Endodermal cell (in vitro differentiated cells): Measurements from ENCODE around the gene EPHB1. TPM values are rescaled to one million over a fixed set of nuclear protein-coding genes. Genes with fewer than 3 reads are reported as not detected.

ENCODE experiments used
- DNase-seq: peaks from one replicate; pipeline ENCODE4 v3.0.0-alpha.2; 2017
- H3K27ac ChIP-seq: 2 replicates; pipeline ENCODE4 v1.5.1; 2013; ENCODE audit warnings: mild to moderate bottlenecking, low read depth, low read length, moderate library complexity
- H3K27me3 ChIP-seq: 2 replicates; pipeline ENCODE4 v1.6.1; 2013; ENCODE audit warnings: mild to moderate bottlenecking, low read length, moderate library complexity; ENCODE audit not compliant: insufficient read depth, control insufficient read depth, poor library complexity, severe bottlenecking
- H3K36me3 ChIP-seq: 2 replicates; pipeline ENCODE4 v1.7.0; 2013; ENCODE audit warnings: mild to moderate bottlenecking, low read length, moderate library complexity; ENCODE audit not compliant: control insufficient read depth, insufficient read depth
- H3K4me1 ChIP-seq: one replicate; pipeline ENCODE4 v1.7.0; 2013; ENCODE audit warnings: low read length; ENCODE audit not compliant: control insufficient read depth, insufficient read depth
- H3K4me3 ChIP-seq: 2 replicates; pipeline ENCODE4 v1.5.1; 2013; ENCODE audit warnings: mild to moderate bottlenecking, low read length, moderate library complexity
- H3K9ac ChIP-seq: 2 replicates; pipeline ENCODE4 v1.6.1; 2013; ENCODE audit warnings: mild to moderate bottlenecking, low read length, moderate library complexity; ENCODE audit not compliant: poor library complexity, severe bottlenecking; ENCODE audit errors: extremely low read depth
- H3K9me3 ChIP-seq: 2 replicates; pipeline ENCODE4 v1.6.1; 2013; ENCODE audit warnings: mild to moderate bottlenecking, low read length, moderate library complexity; ENCODE audit not compliant: control insufficient read depth
- H3K27ac Mint-ChIP-seq: 2 replicates; pipeline ENCODE4 v1.8.0; 2020; ENCODE audit warnings: mixed read lengths
- H3K27me3 Mint-ChIP-seq: 2 replicates; pipeline ENCODE4 v1.8.0; 2021; ENCODE audit warnings: mild to moderate bottlenecking, mixed read lengths; ENCODE audit not compliant: insufficient read depth
- H3K36me3 Mint-ChIP-seq: 2 replicates; pipeline ENCODE4 v1.8.0; 2020; ENCODE audit warnings: low read depth, mixed read lengths
- H3K4me1 Mint-ChIP-seq: 2 replicates; pipeline ENCODE4 v1.8.0; 2020; ENCODE audit warnings: mixed read lengths
- H3K4me3 Mint-ChIP-seq: 2 replicates; pipeline ENCODE4 v1.8.0; 2020; ENCODE audit warnings: mild to moderate bottlenecking, moderate library complexity, mixed read lengths
- H3K9me3 Mint-ChIP-seq: 2 replicates; pipeline ENCODE4 v1.8.0; 2020; ENCODE audit warnings: mild to moderate bottlenecking, mixed read lengths
- CTCF ChIP-seq: fragments of 200-600 bp; sonication (generic); conservative IDR thresholded peaks from 2 replicates; pipeline ENCODE4 v1.5.0; 2021; ENCODE audit warnings: antibody characterized with exemption, mild to moderate bottlenecking
- WGBS, 2 experiments: methylation state at CpG; one replicate each; pipeline versions ENCODE4 v1.1.5 to v1.1.7; 2013; ENCODE audit warnings: missing lambda C conversion rate in 2 of 2, mixed read lengths in 1 of 2; ENCODE audit not compliant: insufficient coverage in 1 of 2, insufficient read length in 1 of 2; 5-methylcytosine and 5-hydroxymethylcytosine counted together
- total RNA-seq, 2 donors: library from RNA; stranded (reverse); fragmentation: NEBNext Ultra II Directional in 1 of 2; extraction: Animal tissue kit (Norgen Biotek cat#: 25700) in 1 of 2; gene quantifications; 2 replicates in 1 of 2; 3 replicates in 1 of 2; pipeline ENCODE4 v1.2.1, GENCODE V29; 2021

EPHB1 gene
- total RNA-seq, 2 donors from 2014 or later: 2.9 to 3.6 TPM

GRCh38 chr3:135072431-135072830 is 277.4 kb downstream of the EPHB1 start:
- Histone ChIP-seq H3K4me1 (peaks cover 5% of the 10 kb centered on the region), H3K36me3 (no peaks in the 10 kb centered on the region), H3K27ac (no peak overlapping the region), H3K4me3 (no peak overlapping the region), H3K9ac (no peak overlapping the region), H3K27me3 (no peaks in the 10 kb centered on the region), H3K9me3 (peaks cover 11% of the 10 kb centered on the region)
- Mint-ChIP-seq H3K4me1 (peaks cover 4% of the 10 kb centered on the region), H3K36me3 (no peaks in the 10 kb centered on the region), H3K27ac (no peak overlapping the region), H3K27me3 (peaks cover 10% of the 10 kb centered on the region), H3K4me3 (no peak overlapping the region), H3K9me3 (peaks cover 24% of the 10 kb centered on the region)
- 77 to 92% methylated on average over 2 to 5 of the region's 5 CpGs for WGBS, 2 experiments
- DNase-seq: no peak
- no peak for TF ChIP-seq CTCF

DNA sequence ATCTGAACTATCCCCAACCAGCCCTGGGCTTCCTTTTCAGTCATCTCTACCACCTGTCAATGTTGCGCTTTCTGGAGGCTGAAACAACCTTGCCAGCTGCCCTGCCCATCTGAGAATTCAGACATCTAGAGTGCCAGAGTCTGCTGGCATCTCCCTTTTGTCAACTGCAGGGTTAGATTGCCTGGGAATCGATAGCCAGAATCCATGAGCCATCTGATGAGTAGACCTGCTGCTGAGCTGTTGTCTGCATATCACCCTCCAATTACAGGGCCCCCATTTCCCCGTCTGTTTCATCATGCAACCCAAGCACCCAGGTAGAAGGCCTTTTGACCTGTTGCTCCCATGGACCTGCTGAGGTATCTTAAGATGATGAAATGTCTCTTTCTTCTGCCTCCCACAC is 280.1 kb downstream of the EPHB1 start:
- no peak for DNase-seq
- H3K36me3 Mint-ChIP-seq: no peaks in the 10 kb centered on the region
- H3K4me1 Mint-ChIP-seq: no peaks in the 10 kb centered on the region
- Histone ChIP-seq H3K27me3 (peaks cover 6% of the 10 kb centered on the region), H3K9ac (no peak overlapping the region), H3K27ac (no peak overlapping the region), H3K4me1 (no peaks in the 10 kb centered on the region), H3K4me3 (no peak overlapping the region), H3K36me3 (no peaks in the 10 kb centered on the region), H3K9me3 (peaks cover 11% of the 10 kb centered on the region)
- peaks cover 10% of the 10 kb centered on the region for H3K27me3 Mint-ChIP-seq
- H3K27ac Mint-ChIP-seq: no peak overlapping the region
- peaks cover 14% of the 10 kb centered on the region for H3K9me3 Mint-ChIP-seq
- no peak for TF ChIP-seq CTCF
- H3K4me3 Mint-ChIP-seq: no peak overlapping the region
- WGBS, 2 experiments: 93 to 95% methylated on average over 3 of the region's 3 CpGs

DNA sequence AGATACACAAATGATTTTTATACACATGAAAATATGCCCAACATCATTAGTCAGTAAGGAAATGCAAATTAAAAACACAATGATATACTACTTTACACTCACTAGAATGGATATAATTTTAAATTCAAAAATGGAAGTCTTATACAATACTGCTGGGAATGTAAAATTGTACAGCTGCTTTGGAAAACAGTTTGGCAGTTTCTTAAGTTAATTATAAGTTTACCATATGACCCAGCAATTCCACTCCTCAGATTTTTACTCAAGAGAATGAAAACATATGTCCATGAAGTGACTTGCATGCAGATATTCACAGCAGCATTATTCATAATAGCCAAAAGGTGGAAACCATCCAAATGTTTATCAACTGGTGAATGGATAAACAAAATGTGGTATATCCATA is 281.3 kb downstream of the EPHB1 start:
- H3K9me3 ChIP-seq: peaks cover 11% of the 10 kb centered on the region
- H3K27me3 Mint-ChIP-seq: peaks cover 14% of the 10 kb centered on the region
- peaks cover 14% of the 10 kb centered on the region for H3K9me3 Mint-ChIP-seq
- H3K4me3 ChIP-seq: no peak overlapping the region
- H3K27ac Mint-ChIP-seq: no peak overlapping the region
- TF ChIP-seq CTCF: no peak
- peaks cover 8% of the 10 kb centered on the region for H3K27me3 ChIP-seq
- DNase-seq: no peak
- H3K4me1 Mint-ChIP-seq: no peaks in the 10 kb centered on the region
- H3K36me3 Mint-ChIP-seq: no peaks in the 10 kb centered on the region
- H3K36me3 ChIP-seq: no peaks in the 10 kb centered on the region
- H3K4me1 ChIP-seq: no peaks in the 10 kb centered on the region
- no peak overlapping the region for H3K27ac ChIP-seq
- H3K9ac ChIP-seq: no peak overlapping the region
- no peak overlapping the region for H3K4me3 Mint-ChIP-seq
